MCF 10A (cell line): ENCODE results near the gene SLC22A12. TPM values are rescaled to one million over a fixed set of nuclear protein-coding genes. Genes with fewer than 3 reads are reported as not detected.

Experiments
- BruUV-seq: library from RNA; stranded (reverse); fragments of 400-500 nt; replicated peaks from 2 replicates; lab custom pipeline; 2021; lab: Mats Ljungman, UMichigan
- CTCF ChIA-PET: fragments of 300-600 bp; sonication (Branson Sonifier 250); formaldehyde crosslinking; extraction: SDS; loops from one replicate; lab custom pipeline; 2021; ENCODE audit warnings: antibody characterized with exemption, inconsistent platforms; lab: Yijun Ruan, JAX
- POLR2A ChIA-PET: fragments of 300-600, 350-650 bp; sonication (Branson Sonifier 250); formaldehyde crosslinking; extraction: SDS; loops from one replicate; lab custom pipeline; 2020; ENCODE audit warnings: antibody characterized with exemption, inconsistent platforms; lab: Yijun Ruan, JAX
- DNase-seq: peaks from one replicate; pipeline ENCODE4 v3.0.0-alpha.2; 2018; ENCODE audit not compliant: unreplicated experiment
- H3K27ac Mint-ChIP-seq: one replicate; pipeline ENCODE4 v1.8.0; 2022; ENCODE audit warnings: mild to moderate bottlenecking, low read depth, mixed read lengths; ENCODE audit not compliant: unreplicated experiment
- H3K27me3 Mint-ChIP-seq: one replicate; pipeline ENCODE4 v1.8.0; 2022; ENCODE audit warnings: mixed read lengths; ENCODE audit not compliant: insufficient read depth, unreplicated experiment
- H3K36me3 Mint-ChIP-seq: one replicate; pipeline ENCODE4 v1.8.0; 2022; ENCODE audit warnings: mild to moderate bottlenecking, moderate library complexity, mixed read lengths; ENCODE audit not compliant: insufficient read depth, unreplicated experiment
- H3K4me1 Mint-ChIP-seq: one replicate; pipeline ENCODE4 v1.8.0; 2022; ENCODE audit warnings: mixed read lengths; ENCODE audit not compliant: insufficient read depth, unreplicated experiment
- H3K4me3 Mint-ChIP-seq: one replicate; pipeline ENCODE4 v1.8.0; 2022; ENCODE audit warnings: mild to moderate bottlenecking, moderate library complexity, mixed read lengths; ENCODE audit not compliant: unreplicated experiment
- H3K9me3 Mint-ChIP-seq: one replicate; pipeline ENCODE4 v1.8.0; 2022; ENCODE audit warnings: mixed read lengths; ENCODE audit not compliant: unreplicated experiment
- CTCF ChIP-seq: fragments of 200-600 bp; IDR thresholded peaks from one replicate; pipeline ENCODE4 v1.8.0; 2022; ENCODE audit warnings: antibody characterized with exemption, mild to moderate bottlenecking; ENCODE audit not compliant: unreplicated experiment
- intact Hi-C: fragments of 100-400 bp; cut with micrococcal nuclease; formaldehyde crosslinking; loops from 2 replicates; pipeline ENCODE4 v1.14.1; 2022
- total RNA-seq: library from RNA; stranded (reverse); gene quantifications from 2 replicates; pipeline ENCODE4 v1.2.3, GENCODE V29; 2022

Gene SLC22A12
- total RNA-seq, 1 experiment from 2014 or later, result not detected

GRCh38 chr11:64566042-64566914 lies 24.7 kb upstream of the SLC22A12 start:
- H3K27me3 Mint-ChIP-seq, result no peaks in the 10 kb centered on the region
- BruUV-seq, result TSS peak; percentile 93
- peak overlapping the region; percentile 80 for H3K27ac Mint-ChIP-seq
- H3K4me3 Mint-ChIP-seq, result peak overlapping the region; percentile 59
- no peaks in the 10 kb centered on the region for H3K36me3 Mint-ChIP-seq
- intact Hi-C loops, result no loop called here
- no peaks in the 10 kb centered on the region for H3K9me3 Mint-ChIP-seq
- ChIA-PET POLR2A (interaction anchor here (0.6 to 1.0 kb wide), 2 partner anchors 9 to 16 kb away, joined by 3 read pairs; no protein-coding TSS in a partner anchor), CTCF (interaction anchor here (0.6 to 2.7 kb wide), 4 partner anchors 86 to 1575 kb away, joined by 3 to 15 read pairs (median 4); no protein-coding TSS in a partner anchor)
- peak; percentile 94 for DNase-seq
- peaks cover 7% of the 10 kb centered on the region for H3K4me1 Mint-ChIP-seq
- TF ChIP-seq CTCF, result no peak

- intact Hi-C loops, result no loop called here
- POLR2A ChIA-PET, result interaction anchor here (0.6 to 1.0 kb wide), 2 partner anchors 10 to 17 kb away, joined by 3 read pairs; no protein-coding TSS in a partner anchor
- Mint-ChIP-seq H3K9me3 (no peaks in the 10 kb centered on the region), H3K4me3 (peak overlapping the region; percentile 59), H3K27ac (peak overlapping the region; percentile 80), H3K36me3 (no peaks in the 10 kb centered on the region), H3K27me3 (peaks cover 3% of the 10 kb centered on the region), H3K4me1 (peaks cover 16% of the 10 kb centered on the region)
- CTCF ChIA-PET, result interaction anchor here (0.6 to 2.7 kb wide), 4 partner anchors 85 to 1576 kb away, joined by 3 to 15 read pairs (median 4); no protein-coding TSS in a partner anchor
- TSS peak; percentile 81 for BruUV-seq
- DNase-seq, result no peak
- no peak for TF ChIP-seq CTCF
Observed at GRCh38 chr11:64566915-64567891, 23.8 kb upstream of the SLC22A12 start.

- no peak for DNase-seq
- TF ChIP-seq CTCF, result no peak
- CTCF ChIA-PET, result interaction anchor here (0.5 kb wide), 1 partner anchor 16 kb away, joined by 3 read pairs; no protein-coding TSS in a partner anchor
- BruUV-seq, result no TSS peak
- Mint-ChIP-seq H3K4me1 (peaks cover 21% of the 10 kb centered on the region), H3K9me3 (no peaks in the 10 kb centered on the region), H3K27ac (no peak overlapping the region), H3K27me3 (peaks cover 10% of the 10 kb centered on the region), H3K4me3 (no peak overlapping the region), H3K36me3 (no peaks in the 10 kb centered on the region)
- POLR2A ChIA-PET, result no interaction called here
- intact Hi-C loops, result no loop called here
Observed at GRCh38 chr11:64568041-64568571, 22.9 kb upstream of the SLC22A12 start.
